IMR-90 (cell line): ENCODE measurements around the gene FAM217A. TPM values are rescaled to one million over a fixed set of nuclear protein-coding genes. Genes with fewer than 3 reads are reported as not detected.

Experiments used
- ATAC-seq: fragments of 200-7000 bp; cut with Tn5 transposase; 2 replicates; pipeline ENCODE4 v1.9.1; 2020; ENCODE audit warnings: low read depth, mild to moderate bottlenecking, moderate library complexity
- BruUV-seq: library from RNA; stranded (reverse); fragments of 400-500 nt; replicated peaks from 2 replicates; lab custom pipeline; 2021; lab: Mats Ljungman, UMichigan
- CTCF ChIA-PET: fragments of 300-600 bp; formaldehyde crosslinking; extraction: SDS; loops from one replicate; lab custom pipeline; 2021; ENCODE audit warnings: antibody characterized with exemption; lab: Yijun Ruan, JAX
- POLR2A ChIA-PET: fragments of 300-600 bp; sonication (Branson Sonifier 250); formaldehyde crosslinking; loops from one replicate; lab custom pipeline; 2022; ENCODE audit warnings: antibody characterized with exemption; ENCODE audit not compliant: unreplicated experiment; lab: Charles Lee
- DNase-seq: peaks from one replicate; pipeline ENCODE4 v3.0.0; 2013
- H2AFZ ChIP-seq: replicated peaks from 2 replicates; pipeline ENCODE3; 2013; ENCODE audit warnings: low read length, mild to moderate bottlenecking; ENCODE audit not compliant: poor library complexity
- H2AK5ac ChIP-seq: 2 replicates; pipeline ENCODE4 v1.6.1; 2013; ENCODE audit warnings: low read depth, low read length, inconsistent platforms
- H2AK9ac ChIP-seq: replicated peaks from 2 replicates; pipeline ENCODE3; 2013; ENCODE audit warnings: mild to moderate bottlenecking, low read depth, low read length, moderate library complexity; ENCODE audit not compliant: poor library complexity
- H2BK120ac ChIP-seq: 2 replicates; pipeline ENCODE4 v1.6.1; 2013; ENCODE audit warnings: low read depth, low read length, inconsistent platforms
- H2BK15ac ChIP-seq: 3 replicates; pipeline ENCODE4 v1.6.1; 2013; ENCODE audit warnings: low read depth, low read length, inconsistent platforms
- H2BK20ac ChIP-seq: 2 replicates; pipeline ENCODE4 v1.6.1; 2013; ENCODE audit warnings: low read depth, mild to moderate bottlenecking, inconsistent platforms, low read length, moderate library complexity
- H2BK5ac ChIP-seq: 2 replicates; pipeline ENCODE4 v1.6.1; 2013; ENCODE audit warnings: mild to moderate bottlenecking, low read depth, low read length, inconsistent platforms; ENCODE audit not compliant: poor library complexity, severe bottlenecking
- H3K14ac ChIP-seq: replicated peaks from 2 replicates; pipeline ENCODE4 v1.6.1; 2013; ENCODE audit warnings: low read depth, low read length, inconsistent platforms
- H3K18ac ChIP-seq: 2 replicates; pipeline ENCODE4 v1.6.1; 2013; ENCODE audit warnings: low read depth, low read length, control low read depth
- H3K23ac ChIP-seq: 2 replicates; pipeline ENCODE4 v1.6.1; 2013; ENCODE audit warnings: low read depth, low read length, inconsistent platforms
- H3K27ac ChIP-seq: 2 replicates; pipeline ENCODE4 v1.5.1; 2013; ENCODE audit warnings: mild to moderate bottlenecking, control low read depth, low read length; ENCODE audit not compliant: insufficient read depth
- H3K27me3 ChIP-seq: 2 replicates; pipeline ENCODE4 v1.6.1; 2013; ENCODE audit warnings: low read length; ENCODE audit not compliant: control insufficient read depth, insufficient read depth
- H3K36me3 ChIP-seq: 2 replicates; pipeline ENCODE4 v1.6.1; 2013; ENCODE audit warnings: low read length, mixed read lengths; ENCODE audit not compliant: control insufficient read depth, insufficient read depth
- H3K4ac ChIP-seq: 2 replicates; pipeline ENCODE4 v1.6.1; 2013; ENCODE audit warnings: low read depth, low read length, inconsistent platforms
- H3K4me1 ChIP-seq: 2 replicates; pipeline ENCODE4 v1.6.1; 2013; ENCODE audit warnings: low read length, mixed read lengths; ENCODE audit not compliant: control insufficient read depth, insufficient read depth
- H3K4me2 ChIP-seq: 2 replicates; pipeline ENCODE4 v1.6.1; 2013; ENCODE audit warnings: low read depth, mild to moderate bottlenecking, control low read depth, low read length, moderate library complexity
- H3K4me3 ChIP-seq: 2 replicates; pipeline ENCODE4 v1.5.1; 2013; ENCODE audit warnings: low read depth, mild to moderate bottlenecking, control low read depth, low read length, moderate library complexity; ENCODE audit not compliant: insufficient read depth
- H3K56ac ChIP-seq: 2 replicates; pipeline ENCODE4 v1.6.1; 2013; ENCODE audit warnings: low read length, inconsistent platforms; ENCODE audit not compliant: insufficient read depth; ENCODE audit errors: extremely low read depth
- H3K79me1 ChIP-seq, 2 experiments: 2 replicates each; pipeline ENCODE4 v1.6.1; 2013; ENCODE audit warnings: low read length in 2 of 2, inconsistent platforms in 1 of 2, low read depth in 1 of 2
- H3K9ac ChIP-seq: 2 replicates; pipeline ENCODE4 v1.6.1; 2013; ENCODE audit warnings: low read depth, low read length, control low read depth
- H3K9me1 ChIP-seq: 2 replicates; pipeline ENCODE4 v1.6.1; 2013; ENCODE audit warnings: low read length, inconsistent platforms; ENCODE audit not compliant: insufficient read depth
- H3K9me3 ChIP-seq: 2 replicates; pipeline ENCODE4 v1.6.1; 2013; ENCODE audit warnings: low read length; ENCODE audit not compliant: control insufficient read depth, insufficient read depth
- H4K20me1 ChIP-seq: 2 replicates; pipeline ENCODE4 v1.6.1; 2013; ENCODE audit warnings: low read length, inconsistent platforms; ENCODE audit not compliant: insufficient read depth
- H4K5ac ChIP-seq: 2 replicates; pipeline ENCODE4 v1.6.1; 2013; ENCODE audit warnings: mild to moderate bottlenecking, low read depth, low read length, control low read depth
- H4K8ac ChIP-seq, 2 experiments: 2 replicates each; pipeline ENCODE4 v1.6.1; 2013; ENCODE audit warnings: low read depth in 2 of 2, low read length in 2 of 2, control low read depth in 1 of 2, inconsistent platforms in 1 of 2
- H4K91ac ChIP-seq: 2 replicates; pipeline ENCODE4 v1.6.1; 2013; ENCODE audit warnings: low read depth, low read length, inconsistent platforms; ENCODE audit not compliant: insufficient read depth
- BHLHE40 ChIP-seq: fragments of 150-350 bp; IDR thresholded peaks from 2 replicates; pipeline ENCODE4 v1.6.1; 2016; ENCODE audit warnings: mild to moderate bottlenecking, low read depth, low read length
- CEBPB ChIP-seq: IDR thresholded peaks from 2 replicates; pipeline ENCODE4 v1.6.1; 2012; ENCODE audit warnings: low read depth, low read length, improper control_type of control experiment
- CHD1 ChIP-seq: IDR thresholded peaks from 2 replicates; pipeline ENCODE4 v1.6.1; 2012; ENCODE audit warnings: low read depth, low read length, improper control_type of control experiment
- FOS ChIP-seq: fragments of 150-350 bp; IDR thresholded peaks from 2 replicates; pipeline ENCODE4 v1.6.1; 2016; ENCODE audit warnings: low read depth, low read length
- MAZ ChIP-seq: IDR thresholded peaks from 2 replicates; pipeline ENCODE4 v1.6.1; 2012; ENCODE audit warnings: low read depth, mild to moderate bottlenecking, low read length, improper control_type of control experiment, moderate library complexity, borderline replicate concordance
- MXI1 ChIP-seq: IDR thresholded peaks from 2 replicates; pipeline ENCODE4 v1.6.1; 2012; ENCODE audit warnings: low read depth, mild to moderate bottlenecking, low read length, moderate library complexity, borderline replicate concordance
- NFE2L2 ChIP-seq: fragments of 150-350 bp; IDR thresholded peaks from 2 replicates; pipeline ENCODE4 v1.6.1; 2016; ENCODE audit warnings: low read depth, mild to moderate bottlenecking, low read length
- POLR2A ChIP-seq: IDR thresholded peaks from 2 replicates; pipeline ENCODE4 v1.6.1; 2012; ENCODE audit warnings: mild to moderate bottlenecking, low read depth, low read length
- RFX5 ChIP-seq: IDR thresholded peaks from 2 replicates; pipeline ENCODE4 v1.8.0; 2012; ENCODE audit warnings: low read depth, mild to moderate bottlenecking, low read length, moderate library complexity
- SMC3 ChIP-seq: fragments of 150-350 bp; IDR thresholded peaks from 2 replicates; pipeline ENCODE4 v1.6.1; 2016; ENCODE audit warnings: low read depth, mild to moderate bottlenecking, antibody characterized with exemption, low read length, moderate library complexity
- WGBS, 2 experiments: methylation state at CpG; one replicate each; pipeline versions ENCODE4 v1.1.5 to v1.1.7; 2013; ENCODE audit warnings: missing lambda C conversion rate in 2 of 2; ENCODE audit not compliant: insufficient read length in 1 of 2; ENCODE audit errors: extremely low coverage in 2 of 2; 5-methylcytosine and 5-hydroxymethylcytosine counted together
- dilution Hi-C: fragments of 300-500 bp; cut with HindIII; formaldehyde crosslinking; loops from one replicate; pipeline ENCODE4 v1.14.3; 2018; ENCODE audit warnings: low sequenced_read_pairs; ENCODE audit not compliant: unreplicated experiment
- in situ Hi-C: fragments of 300-500 bp; cut with MboI; formaldehyde crosslinking; loops from 3 replicates; pipeline ENCODE4 v1.14.3; 2019; ENCODE audit warnings: low sequenced_read_pairs, inconsistent platforms, mixed read lengths
- intact Hi-C: fragments of 100-400 bp; cut with micrococcal nuclease; formaldehyde crosslinking; loops from 2 replicates; pipeline ENCODE4 v1.10.0; 2022
- polyA plus RNA-seq, 3 experiments: library from polyadenylated mRNA; depleted of rRNA; stranded (reverse); fragments of >200 nt; gene quantifications; 2 replicates each; pipeline ENCODE4 v1.2.3, GENCODE V29; 2012; ENCODE audit warnings: low replicate concordance in 1 of 3
- total RNA-seq: library from RNA; depleted of rRNA; stranded (reverse); fragments of >200 nt; gene quantifications from 2 replicates; pipeline ENCODE4 v1.2.3, GENCODE V29; 2012
- TF ChIP-seq, protein P1 (sequence below): conservative IDR thresholded peaks from 2 replicates; pipeline ENCODE4 v1.5.1; 2012; ENCODE audit warnings: mild to moderate bottlenecking, low read depth, low read length, improper control_type of control experiment
- TF ChIP-seq, protein P2 (sequence below): fragments of 150-350 bp; IDR thresholded peaks from 2 replicates; pipeline ENCODE4 v1.6.1; 2016; ENCODE audit warnings: low read depth, mild to moderate bottlenecking, low read length, moderate library complexity, borderline replicate concordance
- TF ChIP-seq, protein P3 (sequence below): fragments of 150-350 bp; IDR thresholded peaks from 2 replicates; pipeline ENCODE4 v1.6.1; 2017; ENCODE audit warnings: mild to moderate bottlenecking, antibody characterized with exemption, low read length, low read depth

FAM217A gene
- total and polyA plus RNA-seq, 2 of the 4 experiments (the other 2 are of a cell fraction): not detected

DNA sequence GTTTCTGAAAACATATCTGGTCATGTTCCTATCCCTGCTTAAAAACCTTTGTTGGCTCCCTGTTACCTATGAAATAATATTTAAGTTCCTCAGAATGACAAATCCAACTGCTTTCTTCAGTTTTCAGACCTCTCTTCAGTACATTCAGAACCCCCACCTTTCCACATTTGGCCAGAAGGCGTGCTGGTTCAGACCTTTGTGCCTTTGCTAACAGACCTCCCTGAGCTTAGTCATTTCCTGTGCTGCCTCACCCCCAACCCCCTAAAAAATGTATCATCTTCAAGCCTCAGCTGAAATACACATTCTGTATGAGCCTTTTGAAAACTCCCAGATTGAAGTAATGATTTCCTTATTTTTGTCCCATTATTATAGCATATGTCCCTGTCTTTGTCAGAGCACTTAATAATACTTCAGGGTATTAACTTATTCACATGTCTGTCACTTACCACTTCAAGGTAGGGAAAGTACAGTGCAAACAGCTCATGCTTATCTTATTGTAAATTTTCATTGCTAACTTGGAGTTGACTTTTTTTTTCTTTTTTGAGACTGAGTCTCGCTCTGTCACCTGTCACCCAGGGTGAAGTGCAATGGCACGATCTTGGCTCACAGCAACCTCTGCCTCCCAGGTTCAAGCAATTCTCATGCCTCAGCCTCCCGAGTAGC, 19.7 kb downstream of the FAM217A start:
- peak overlapping the region; percentile 67 for H3K18ac ChIP-seq
- peak overlapping the region; percentile 42; the same call in 1 of the 2 replicates for H3K14ac ChIP-seq
- peak overlapping the region; percentile 79; the same call in 1 of the 2 replicates for H3K56ac ChIP-seq
- H3K4me1 ChIP-seq: peaks cover 9% of the 10 kb centered on the region
- H2BK5ac ChIP-seq: peak overlapping the region; percentile 90
- peak overlapping the region; percentile 13 to 83; a peak in 3 of 4 replicates for H4K8ac ChIP-seq
- peak overlapping the region; percentile 42; the same call in 1 of the 3 replicates for H2BK15ac ChIP-seq
- peak overlapping the region; percentile 54; the same call in 1 of the 2 replicates for H3K23ac ChIP-seq
- no peaks in the 10 kb centered on the region for H3K9me3 ChIP-seq
- ATAC-seq (peak; percentile 85), DNase-seq (peak; percentile 90)
- no peaks in the 10 kb centered on the region for H3K27me3 ChIP-seq
- peak overlapping the region; percentile 60 for H3K4ac ChIP-seq
- no CpG with 5 or more reads among the region's 4 CpGs for WGBS, 2 experiments
- in situ Hi-C loops (loop anchor here (5.0 to 10.0 kb wide), 2 partner anchors 98 to 876 kb away; no protein-coding TSS in a partner anchor), dilution Hi-C loops (no loop called here), intact Hi-C loops (loop anchor here (5.0 kb wide), 1 partner anchor 78 kb away; the partner anchor contains the start of gene ECI2)
- peak overlapping the region; percentile 82 for H2BK120ac ChIP-seq
- H2BK20ac ChIP-seq: peak overlapping the region; percentile 75; the same call in 1 of the 2 replicates
- no peak overlapping the region for H2AK9ac ChIP-seq
- H4K91ac ChIP-seq: peak overlapping the region; percentile 70
- ChIA-PET CTCF (interaction anchor here (0.6 to 1.7 kb wide), 4 partner anchors 38 to 557 kb away, joined by 3 to 5 read pairs (median 4); a partner anchor contains a TSS), POLR2A (no interaction called here)
- peaks cover 3% of the 10 kb centered on the region; the same call in 1 of the 2 replicates for H3K9me1 ChIP-seq
- H4K5ac ChIP-seq: peak overlapping the region; percentile 13; the same call in 1 of the 2 replicates
- peak overlapping the region; percentile 42; the same call in 1 of the 2 replicates for H3K4me2 ChIP-seq
- no peak overlapping the region for H3K4me3 ChIP-seq
- H2AFZ ChIP-seq: no peak overlapping the region
- BruUV-seq: no TSS peak
- H3K9ac ChIP-seq: no peak overlapping the region
- peak overlapping the region; percentile 52 for H3K27ac ChIP-seq
- H4K20me1 ChIP-seq: no peaks in the 10 kb centered on the region; the same call in 1 of the 2 replicates
- peaks cover 18% of the 10 kb centered on the region for H3K36me3 ChIP-seq
- H2AK5ac ChIP-seq: peak overlapping the region; percentile 79
- H3K79me1 ChIP-seq: peaks cover 10 to 23% of the 10 kb centered on the region in 2 experiments
- peak; percentile 32; the same call in 1 of the 2 replicates for TF ChIP-seq SMC3
- TF ChIP-seq MAZ: no peak
- no peak for TF ChIP-seq POLR2A
- TF ChIP-seq MXI1: no peak
- no peak for TF ChIP-seq RFX5
- peak; percentile 67; the same call in 1 of the 2 replicates for TF ChIP-seq NFE2L2
- no peak for TF ChIP-seq CEBPB
- TF ChIP-seq, protein P1, sequence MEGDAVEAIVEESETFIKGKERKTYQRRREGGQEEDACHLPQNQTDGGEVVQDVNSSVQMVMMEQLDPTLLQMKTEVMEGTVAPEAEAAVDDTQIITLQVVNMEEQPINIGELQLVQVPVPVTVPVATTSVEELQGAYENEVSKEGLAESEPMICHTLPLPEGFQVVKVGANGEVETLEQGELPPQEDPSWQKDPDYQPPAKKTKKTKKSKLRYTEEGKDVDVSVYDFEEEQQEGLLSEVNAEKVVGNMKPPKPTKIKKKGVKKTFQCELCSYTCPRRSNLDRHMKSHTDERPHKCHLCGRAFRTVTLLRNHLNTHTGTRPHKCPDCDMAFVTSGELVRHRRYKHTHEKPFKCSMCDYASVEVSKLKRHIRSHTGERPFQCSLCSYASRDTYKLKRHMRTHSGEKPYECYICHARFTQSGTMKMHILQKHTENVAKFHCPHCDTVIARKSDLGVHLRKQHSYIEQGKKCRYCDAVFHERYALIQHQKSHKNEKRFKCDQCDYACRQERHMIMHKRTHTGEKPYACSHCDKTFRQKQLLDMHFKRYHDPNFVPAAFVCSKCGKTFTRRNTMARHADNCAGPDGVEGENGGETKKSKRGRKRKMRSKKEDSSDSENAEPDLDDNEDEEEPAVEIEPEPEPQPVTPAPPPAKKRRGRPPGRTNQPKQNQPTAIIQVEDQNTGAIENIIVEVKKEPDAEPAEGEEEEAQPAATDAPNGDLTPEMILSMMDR: peak; percentile 29; the same call in 1 of the 2 replicates
- peak; percentile 78 for TF ChIP-seq BHLHE40
- TF ChIP-seq FOS: peak; percentile 80
- TF ChIP-seq, protein P2, sequence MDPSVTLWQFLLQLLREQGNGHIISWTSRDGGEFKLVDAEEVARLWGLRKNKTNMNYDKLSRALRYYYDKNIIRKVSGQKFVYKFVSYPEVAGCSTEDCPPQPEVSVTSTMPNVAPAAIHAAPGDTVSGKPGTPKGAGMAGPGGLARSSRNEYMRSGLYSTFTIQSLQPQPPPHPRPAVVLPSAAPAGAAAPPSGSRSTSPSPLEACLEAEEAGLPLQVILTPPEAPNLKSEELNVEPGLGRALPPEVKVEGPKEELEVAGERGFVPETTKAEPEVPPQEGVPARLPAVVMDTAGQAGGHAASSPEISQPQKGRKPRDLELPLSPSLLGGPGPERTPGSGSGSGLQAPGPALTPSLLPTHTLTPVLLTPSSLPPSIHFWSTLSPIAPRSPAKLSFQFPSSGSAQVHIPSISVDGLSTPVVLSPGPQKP: no peak
- TF ChIP-seq, protein P3, sequence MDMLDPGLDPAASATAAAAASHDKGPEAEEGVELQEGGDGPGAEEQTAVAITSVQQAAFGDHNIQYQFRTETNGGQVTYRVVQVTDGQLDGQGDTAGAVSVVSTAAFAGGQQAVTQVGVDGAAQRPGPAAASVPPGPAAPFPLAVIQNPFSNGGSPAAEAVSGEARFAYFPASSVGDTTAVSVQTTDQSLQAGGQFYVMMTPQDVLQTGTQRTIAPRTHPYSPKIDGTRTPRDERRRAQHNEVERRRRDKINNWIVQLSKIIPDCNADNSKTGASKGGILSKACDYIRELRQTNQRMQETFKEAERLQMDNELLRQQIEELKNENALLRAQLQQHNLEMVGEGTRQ: no peak
- no peak for TF ChIP-seq CHD1
